GM19455 (cell line): ENCODE results near the gene UTF1.

ENCODE experiments used
- ATAC-seq: cut with Tn5 transposase; IDR thresholded peaks from one replicate; pipeline ENCODE4 v1.9.1; 2021; ENCODE audit not compliant: unreplicated experiment

The UTF1 gene

DNA sequence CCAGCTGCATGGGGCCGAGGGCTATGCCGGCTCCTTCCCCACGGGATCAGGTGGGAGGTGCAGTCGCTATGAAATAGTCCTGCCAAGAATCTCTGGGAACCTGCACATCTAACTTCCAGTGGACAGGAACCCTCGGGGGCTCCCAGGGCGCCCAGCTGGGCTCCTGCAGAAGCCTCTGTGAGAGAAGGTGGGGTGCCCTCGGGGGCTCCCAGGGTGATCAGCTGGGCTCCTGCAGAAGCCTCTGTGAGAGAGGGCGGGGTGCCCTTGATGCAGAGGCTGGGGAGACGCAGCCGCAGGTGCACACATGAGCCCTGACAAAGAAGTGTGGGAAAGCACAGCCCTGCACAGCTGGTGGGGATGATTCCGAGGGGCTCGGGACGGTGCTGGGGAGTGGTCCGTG, 13.6 kb downstream of the UTF1 start:
- no peak for ATAC-seq

DNA sequence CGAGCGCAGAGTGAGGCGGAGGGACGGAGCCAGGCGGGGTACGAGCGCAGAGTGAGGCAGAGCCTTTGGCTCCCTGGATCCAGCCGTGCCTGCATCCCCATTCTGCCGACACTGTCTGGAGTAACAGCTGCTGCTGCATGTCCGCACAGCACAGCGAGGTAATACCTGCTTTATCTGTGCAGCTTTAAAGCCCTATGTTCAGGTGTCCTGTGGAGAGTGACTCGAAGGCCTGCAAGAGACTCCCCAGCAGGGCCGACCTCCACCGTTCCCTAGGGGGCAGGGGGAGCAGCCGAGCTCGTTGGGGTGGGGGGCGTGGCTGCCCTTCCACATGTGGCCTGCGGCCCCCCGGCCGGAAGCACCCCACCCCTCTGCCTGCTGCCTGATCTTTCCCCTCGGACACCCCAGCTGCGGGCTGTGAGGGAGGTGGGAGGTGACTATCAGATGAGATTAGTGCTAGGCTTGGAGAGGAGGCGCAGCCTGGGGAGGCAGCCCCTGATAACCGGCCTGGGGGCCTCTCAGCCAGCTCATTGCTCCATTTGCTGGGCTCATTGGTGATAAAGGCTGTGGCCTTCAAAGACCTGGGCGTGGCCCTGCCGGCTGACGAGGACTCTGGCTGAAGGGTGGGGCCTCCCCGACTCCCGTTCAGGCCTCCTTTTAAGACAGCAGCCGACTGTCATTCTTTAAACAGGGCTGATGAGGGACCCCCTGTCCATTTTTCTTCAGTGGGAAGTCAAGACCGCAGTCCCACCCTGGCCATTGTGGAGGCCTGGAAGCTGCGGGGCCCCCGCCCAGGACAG, 15.6 kb downstream of the UTF1 start:
- no peak for ATAC-seq

GRCh38 chr10:133246236-133246626, 16.2 kb downstream of the UTF1 start:
- no peak for ATAC-seq

DNA sequence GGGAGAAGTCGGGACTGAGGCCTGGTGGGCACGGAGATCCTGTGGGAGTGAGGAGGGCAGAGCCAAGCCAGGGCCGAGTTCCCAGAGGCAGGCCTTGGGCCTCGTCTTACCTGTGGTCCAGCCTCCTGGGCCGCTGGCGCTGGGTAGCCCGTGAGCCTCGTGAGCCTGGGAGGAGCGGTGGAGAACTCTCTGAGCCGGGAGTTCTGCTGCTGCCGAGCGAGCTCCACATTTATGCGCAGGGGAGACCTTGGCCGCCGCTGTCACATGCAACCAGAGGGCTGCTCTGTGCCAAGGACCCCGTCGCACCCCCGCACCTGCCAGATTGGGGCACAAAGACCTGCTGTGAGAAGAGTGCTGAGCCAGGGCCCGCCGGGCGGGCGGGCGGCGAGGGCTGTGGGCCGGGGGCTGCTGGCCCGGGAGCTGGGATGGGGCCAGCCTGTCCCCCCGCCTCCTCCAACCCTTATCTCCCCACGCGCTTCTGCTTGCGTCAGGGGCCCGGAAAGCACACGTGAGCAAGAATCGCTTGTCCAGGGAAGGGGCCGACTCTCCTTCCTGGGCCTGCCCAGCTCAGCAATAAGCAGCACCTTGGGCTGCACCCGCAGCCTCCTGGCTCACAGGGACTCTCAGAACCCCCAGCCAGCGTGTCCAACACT, 17.8 kb downstream of the UTF1 start:
- no peak for ATAC-seq

GRCh38 chr10:133248334-133248715, 18.3 kb downstream of the UTF1 start:
- no peak for ATAC-seq

DNA sequence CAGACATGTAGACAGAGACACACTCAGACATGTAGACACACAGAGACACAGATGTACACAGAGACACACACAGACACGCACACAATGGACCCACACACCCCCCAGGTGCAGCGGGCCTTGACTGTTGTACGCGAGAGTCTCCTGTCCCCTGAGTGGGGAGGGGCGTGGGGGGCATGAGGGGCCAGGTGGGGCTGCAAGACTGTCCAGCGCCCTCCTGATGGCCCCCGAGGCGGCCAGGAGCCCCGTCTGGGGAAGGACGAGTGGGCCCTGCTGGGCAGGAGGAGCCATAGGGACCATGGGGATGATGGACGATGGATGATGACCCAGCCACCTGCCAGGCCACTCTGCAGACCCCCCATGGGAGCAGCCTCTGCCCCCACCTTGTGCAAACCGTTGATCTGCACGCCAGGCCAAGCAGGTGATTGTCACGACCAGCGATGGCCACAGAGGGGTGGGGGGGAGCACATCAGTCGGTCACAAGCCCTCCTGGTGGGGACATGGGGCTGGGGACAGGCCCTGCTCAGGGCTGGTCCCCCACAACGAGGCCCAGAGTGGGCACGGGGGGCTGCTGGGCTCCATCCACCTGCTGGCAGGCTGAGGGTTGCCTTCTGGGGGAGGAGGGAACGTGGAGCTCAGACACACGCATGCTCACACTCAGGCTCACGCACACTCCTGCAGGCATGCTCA, 19.2 kb downstream of the UTF1 start:
- no peak for ATAC-seq

DNA sequence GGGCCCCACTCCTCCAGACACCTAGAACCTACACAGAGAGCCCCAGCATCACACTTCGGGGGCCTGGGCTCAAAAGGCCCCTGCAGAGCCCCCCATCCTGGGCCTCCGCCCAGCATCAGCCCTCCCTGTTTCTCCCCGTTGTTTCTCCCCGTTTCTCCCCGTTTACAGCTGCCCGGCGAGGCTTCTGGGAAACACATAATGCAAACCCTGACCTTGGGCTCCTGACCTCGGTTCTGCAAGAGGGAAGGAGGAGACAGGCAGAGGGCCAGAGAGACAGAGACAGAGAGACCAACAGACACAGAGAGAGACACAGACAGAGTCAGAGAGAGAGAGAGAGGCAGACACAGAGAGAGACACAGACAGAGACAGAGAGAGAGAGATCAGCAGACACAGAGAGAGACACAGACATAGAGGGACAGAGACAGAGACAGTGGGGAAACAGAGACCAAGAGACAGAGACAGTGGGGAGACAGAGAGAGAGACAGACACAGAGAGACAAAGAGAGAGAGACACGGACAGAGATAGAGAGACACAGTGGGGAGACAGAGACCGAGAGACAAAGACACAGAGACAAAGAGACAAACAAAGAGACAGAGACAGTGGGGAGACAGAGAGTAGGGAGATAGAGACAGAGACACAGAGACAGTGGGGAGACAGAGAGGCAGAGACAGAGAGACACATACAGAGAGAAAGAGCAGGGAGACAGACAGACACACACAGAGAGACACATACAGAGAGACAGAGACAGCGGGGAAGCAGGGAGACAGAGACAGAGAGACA, 20.1 kb downstream of the UTF1 start:
- ATAC-seq: no peak

- ATAC-seq: no peak
Measured at GRCh38 chr10:133251388-133252222, 21.6 kb downstream of the UTF1 start.

DNA sequence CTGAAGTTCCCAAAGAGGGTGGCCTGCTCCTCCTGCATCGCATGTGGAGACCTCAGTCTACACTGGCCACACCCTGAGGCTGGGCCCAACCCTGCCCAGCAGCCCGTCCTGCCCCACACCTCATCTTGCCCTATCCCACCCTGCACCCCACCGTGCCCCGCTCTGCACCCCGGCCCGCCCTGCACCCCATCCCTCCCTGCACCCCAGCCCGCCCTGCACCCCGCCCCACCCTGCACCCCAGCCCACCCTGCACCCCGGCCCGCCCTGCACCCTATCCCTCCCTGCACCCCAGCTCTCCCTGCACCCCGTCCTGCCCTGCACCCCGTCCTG, 22.2 kb downstream of the UTF1 start:
- no peak for ATAC-seq

DNA sequence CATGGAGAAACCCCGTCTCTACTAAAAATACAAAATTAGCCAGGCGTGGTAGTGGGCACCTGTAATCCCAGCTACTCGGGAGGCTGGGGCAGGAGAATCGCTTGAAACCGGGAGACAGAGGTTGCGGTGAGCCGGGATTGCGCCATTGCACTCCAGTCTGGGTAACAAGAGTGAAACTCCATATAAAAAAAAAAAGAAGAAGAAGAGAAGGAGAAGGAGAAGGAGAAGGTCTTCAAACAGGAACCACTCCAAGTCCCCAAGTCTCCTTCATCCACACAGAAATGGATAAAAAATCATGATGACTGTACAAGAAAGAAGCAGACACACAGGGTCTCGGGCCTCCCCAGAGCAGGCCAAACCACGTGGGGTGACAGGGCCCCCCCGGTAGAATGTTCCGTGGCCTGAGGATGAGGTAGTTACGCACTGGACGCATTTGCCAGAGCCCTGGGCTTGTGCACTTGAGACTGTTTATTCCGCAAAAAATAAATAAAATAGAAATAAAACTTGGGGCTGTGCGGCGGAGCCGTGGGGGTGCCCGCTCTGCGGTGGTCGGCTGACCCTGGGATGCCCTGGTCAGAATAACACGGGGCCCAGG, 23.4 kb downstream of the UTF1 start:
- no peak for ATAC-seq

DNA sequence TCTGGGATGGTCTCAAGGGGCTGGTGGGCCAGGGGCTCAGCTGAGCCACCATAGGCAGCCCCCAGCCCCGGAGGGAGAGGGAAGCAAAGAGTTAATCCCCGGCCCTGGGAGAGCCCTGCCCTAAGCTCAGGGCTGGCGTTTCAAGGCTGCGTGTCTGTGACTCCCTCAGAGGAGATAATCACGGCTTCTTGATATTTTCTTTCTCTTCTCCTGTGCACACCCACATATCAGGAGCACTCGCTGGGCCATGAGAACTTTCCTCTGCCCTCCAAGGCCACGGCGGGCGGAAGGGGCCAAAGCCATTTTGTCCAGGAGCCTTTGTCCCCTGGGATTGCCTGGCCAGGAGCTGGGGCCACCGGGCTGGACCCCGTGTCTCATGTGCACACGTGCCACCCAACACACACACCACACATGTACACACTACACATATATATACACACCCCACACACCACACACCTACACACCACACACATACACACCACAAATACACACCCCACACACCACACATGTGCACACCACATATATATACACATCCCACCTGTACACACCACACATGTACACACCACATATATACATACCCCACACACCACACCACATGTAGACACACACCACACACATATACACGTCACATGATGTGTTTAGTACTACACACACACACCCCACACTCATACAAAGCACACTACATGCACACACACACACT, 24.6 kb downstream of the UTF1 start:
- no peak for ATAC-seq

GRCh38 chr10:133255323-133255722, 25.3 kb downstream of the UTF1 start:
- ATAC-seq: no peak

GRCh38 chr10:133257489-133258065, 27.6 kb downstream of the UTF1 start:
- ATAC-seq: no peak

GRCh38 chr10:133258066-133258817, 28.2 kb downstream of the UTF1 start:
- no peak for ATAC-seq

DNA sequence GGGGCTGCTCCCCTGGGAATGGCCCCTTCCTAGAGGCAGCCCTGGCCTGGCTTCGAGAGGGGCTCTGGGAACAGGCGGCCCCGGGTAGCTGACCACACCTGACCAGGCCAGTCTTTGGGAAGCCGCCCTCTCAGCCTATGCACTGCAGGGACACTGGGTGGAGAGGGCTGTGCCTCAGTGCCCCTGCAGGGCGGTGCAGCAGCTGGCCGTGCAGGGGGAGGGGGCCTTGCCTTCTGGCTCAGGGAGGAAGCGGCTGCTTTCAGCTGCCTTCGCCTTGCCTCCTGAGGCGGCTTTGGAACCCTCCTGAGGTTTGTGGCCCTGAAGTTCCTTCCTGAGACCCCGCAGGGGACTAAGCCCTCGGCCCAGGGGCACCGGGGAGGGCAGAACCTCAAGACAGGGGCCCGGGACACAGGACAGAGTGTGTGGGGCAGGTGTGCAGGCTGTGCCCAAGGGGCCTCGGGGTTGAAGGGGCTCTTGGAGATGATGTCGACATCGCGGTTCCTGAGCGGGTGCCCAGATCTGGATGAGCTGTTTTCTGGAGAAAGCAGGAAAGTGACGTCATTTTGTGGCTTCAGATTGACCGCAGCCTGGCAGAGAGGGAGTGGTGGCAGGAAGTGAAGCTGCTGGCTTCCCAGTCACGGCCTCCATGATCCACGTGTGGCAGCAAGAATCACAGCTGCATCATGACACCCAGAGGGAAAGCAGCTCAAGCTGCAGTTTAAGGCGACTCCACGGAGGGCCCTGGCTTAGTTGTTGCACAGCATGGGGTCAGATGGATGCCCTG, 29.0 kb downstream of the UTF1 start:
- ATAC-seq: no peak

DNA sequence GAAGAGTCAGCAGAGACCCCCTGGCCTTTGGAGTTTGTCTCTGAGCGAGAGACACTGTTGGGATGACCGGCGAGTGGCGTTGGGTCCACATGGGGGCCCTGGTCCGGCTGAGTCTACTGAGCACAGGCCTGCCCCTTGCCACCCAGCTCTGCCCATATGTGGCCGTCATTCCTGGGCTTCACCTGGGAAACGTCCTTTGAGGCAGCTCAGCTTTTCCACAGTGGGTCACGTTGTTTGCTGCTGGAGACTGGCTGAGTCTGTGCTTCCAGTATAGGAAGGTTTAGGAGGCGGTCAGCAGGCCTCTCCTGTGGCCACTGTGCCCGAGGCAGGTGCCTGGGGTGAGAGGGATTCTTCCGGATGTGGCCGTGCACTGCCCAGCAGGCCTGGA, 29.6 kb downstream of the UTF1 start:
- ATAC-seq: no peak

- peak; percentile 56 for ATAC-seq
Measured at GRCh38 chr10:133260895-133261725, 31.1 kb downstream of the UTF1 start.
